MCF 10A (cell line): ENCODE data around the gene E2F1. TPM values are rescaled to one million over a fixed set of nuclear protein-coding genes. Genes with fewer than 3 reads are reported as not detected.

Source experiments
- BruUV-seq: library from RNA; stranded (reverse); fragments of 400-500 nt; replicated peaks from 2 replicates; lab custom pipeline; 2021; lab: Mats Ljungman, UMichigan
- CTCF ChIA-PET: fragments of 300-600 bp; sonication (Branson Sonifier 250); formaldehyde crosslinking; extraction: SDS; loops from one replicate; lab custom pipeline; 2021; ENCODE audit warnings: antibody characterized with exemption, inconsistent platforms; lab: Yijun Ruan, JAX
- POLR2A ChIA-PET: fragments of 300-600, 350-650 bp; sonication (Branson Sonifier 250); formaldehyde crosslinking; extraction: SDS; loops from one replicate; lab custom pipeline; 2020; ENCODE audit warnings: antibody characterized with exemption, inconsistent platforms; lab: Yijun Ruan, JAX
- DNase-seq: peaks from one replicate; pipeline ENCODE4 v3.0.0-alpha.2; 2018; ENCODE audit not compliant: unreplicated experiment
- H3K27ac Mint-ChIP-seq: one replicate; pipeline ENCODE4 v1.8.0; 2022; ENCODE audit warnings: mild to moderate bottlenecking, low read depth, mixed read lengths; ENCODE audit not compliant: unreplicated experiment
- H3K27me3 Mint-ChIP-seq: one replicate; pipeline ENCODE4 v1.8.0; 2022; ENCODE audit warnings: mixed read lengths; ENCODE audit not compliant: insufficient read depth, unreplicated experiment
- H3K36me3 Mint-ChIP-seq: one replicate; pipeline ENCODE4 v1.8.0; 2022; ENCODE audit warnings: mild to moderate bottlenecking, moderate library complexity, mixed read lengths; ENCODE audit not compliant: insufficient read depth, unreplicated experiment
- H3K4me1 Mint-ChIP-seq: one replicate; pipeline ENCODE4 v1.8.0; 2022; ENCODE audit warnings: mixed read lengths; ENCODE audit not compliant: insufficient read depth, unreplicated experiment
- H3K4me3 Mint-ChIP-seq: one replicate; pipeline ENCODE4 v1.8.0; 2022; ENCODE audit warnings: mild to moderate bottlenecking, moderate library complexity, mixed read lengths; ENCODE audit not compliant: unreplicated experiment
- H3K9me3 Mint-ChIP-seq: one replicate; pipeline ENCODE4 v1.8.0; 2022; ENCODE audit warnings: mixed read lengths; ENCODE audit not compliant: unreplicated experiment
- intact Hi-C: fragments of 100-400 bp; cut with micrococcal nuclease; formaldehyde crosslinking; loops from 2 replicates; pipeline ENCODE4 v1.14.1; 2022
- total RNA-seq: library from RNA; stranded (reverse); gene quantifications from 2 replicates; pipeline ENCODE4 v1.2.3, GENCODE V29; 2022
- TF ChIP-seq, protein P1 (sequence below): fragments of 200-600 bp; IDR thresholded peaks from one replicate; pipeline ENCODE4 v1.8.0; 2022; ENCODE audit warnings: antibody characterized with exemption, mild to moderate bottlenecking; ENCODE audit not compliant: unreplicated experiment

E2F1 gene
- total RNA-seq, 1 experiment from 2014 or later: 3.7 TPM

DNA sequence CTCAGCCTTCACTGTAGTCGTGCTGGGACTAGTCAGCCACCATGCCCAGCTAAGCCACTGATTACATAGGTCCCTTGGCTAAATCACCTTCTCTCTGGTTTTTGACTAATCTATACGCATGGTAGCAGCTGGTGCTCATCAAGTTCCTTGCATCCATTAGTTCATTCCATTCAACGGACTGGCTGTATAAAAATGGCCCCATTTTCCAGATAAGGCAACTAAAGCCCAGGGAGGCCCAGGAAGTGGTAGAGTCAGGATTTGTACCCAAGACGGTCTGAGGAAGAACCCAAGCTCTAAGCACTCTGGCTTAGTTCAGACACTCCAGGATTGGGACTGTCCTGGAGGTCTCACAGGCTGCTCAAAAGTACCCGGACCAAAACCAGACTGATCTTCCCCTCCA is 4.9 kb downstream of the E2F1 start:
- H3K4me1 Mint-ChIP-seq: peaks cover 7% of the 10 kb centered on the region
- peaks cover 4% of the 10 kb centered on the region for H3K36me3 Mint-ChIP-seq
- CTCF ChIA-PET: interaction anchor here (1.2 to 7.2 kb wide), 2 partner anchors 13 to 171 kb away, joined by 3 to 53 read pairs; partner anchors contain the start of gene ACTL10
- no peaks in the 10 kb centered on the region for H3K27me3 Mint-ChIP-seq
- DNase-seq: no peak
- no peaks in the 10 kb centered on the region for H3K9me3 Mint-ChIP-seq
- no TSS peak for BruUV-seq
- intact Hi-C loops: loop anchor here (10.0 kb wide), 1 partner anchor 134 kb away; the partner anchor contains the start of gene CHMP4B
- POLR2A ChIA-PET: interaction anchor here (0.7 to 2.2 kb wide), 3 partner anchors 77 to 431 kb away, joined by 3 to 5 read pairs (median 4); partner anchors contain the start of gene EIF2S2
- H3K4me3 Mint-ChIP-seq: no peak overlapping the region
- TF ChIP-seq, protein P1, sequence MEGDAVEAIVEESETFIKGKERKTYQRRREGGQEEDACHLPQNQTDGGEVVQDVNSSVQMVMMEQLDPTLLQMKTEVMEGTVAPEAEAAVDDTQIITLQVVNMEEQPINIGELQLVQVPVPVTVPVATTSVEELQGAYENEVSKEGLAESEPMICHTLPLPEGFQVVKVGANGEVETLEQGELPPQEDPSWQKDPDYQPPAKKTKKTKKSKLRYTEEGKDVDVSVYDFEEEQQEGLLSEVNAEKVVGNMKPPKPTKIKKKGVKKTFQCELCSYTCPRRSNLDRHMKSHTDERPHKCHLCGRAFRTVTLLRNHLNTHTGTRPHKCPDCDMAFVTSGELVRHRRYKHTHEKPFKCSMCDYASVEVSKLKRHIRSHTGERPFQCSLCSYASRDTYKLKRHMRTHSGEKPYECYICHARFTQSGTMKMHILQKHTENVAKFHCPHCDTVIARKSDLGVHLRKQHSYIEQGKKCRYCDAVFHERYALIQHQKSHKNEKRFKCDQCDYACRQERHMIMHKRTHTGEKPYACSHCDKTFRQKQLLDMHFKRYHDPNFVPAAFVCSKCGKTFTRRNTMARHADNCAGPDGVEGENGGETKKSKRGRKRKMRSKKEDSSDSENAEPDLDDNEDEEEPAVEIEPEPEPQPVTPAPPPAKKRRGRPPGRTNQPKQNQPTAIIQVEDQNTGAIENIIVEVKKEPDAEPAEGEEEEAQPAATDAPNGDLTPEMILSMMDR: no peak
- no peak overlapping the region for H3K27ac Mint-ChIP-seq

DNA sequence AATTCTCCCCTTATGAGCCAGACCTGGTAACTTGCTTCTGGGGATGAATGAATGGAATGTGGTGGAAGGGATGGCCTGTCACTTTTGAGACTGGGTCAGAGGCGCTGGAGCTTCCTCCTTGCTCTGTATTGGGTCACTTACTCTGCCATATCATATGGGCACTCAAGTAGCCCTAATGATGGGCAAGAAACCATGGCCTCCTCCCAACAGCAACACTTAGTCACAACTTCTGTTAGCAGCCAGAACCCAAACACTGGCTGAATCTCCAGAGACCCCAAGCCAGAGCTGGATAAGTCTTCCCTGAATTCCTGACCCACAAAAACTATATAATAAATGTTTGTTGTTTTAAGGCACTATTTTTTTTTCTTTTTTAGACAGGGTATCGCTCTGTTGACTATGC is 5.5 kb downstream of the E2F1 start:
- Mint-ChIP-seq H3K4me3 (no peak overlapping the region), H3K9me3 (no peaks in the 10 kb centered on the region), H3K27me3 (no peaks in the 10 kb centered on the region), H3K36me3 (peaks cover 4% of the 10 kb centered on the region), H3K4me1 (peaks cover 7% of the 10 kb centered on the region), H3K27ac (no peak overlapping the region)
- POLR2A ChIA-PET: interaction anchor here (0.8 kb wide), 1 partner anchor 14 kb away, joined by 4 read pairs; the partner anchor contains the start of gene ACTL10
- intact Hi-C loops: loop anchor here (10.0 kb wide), 1 partner anchor 134 kb away; the partner anchor contains the start of gene CHMP4B
- TF ChIP-seq, protein P1: no peak
- CTCF ChIA-PET: interaction anchor here (0.5 to 7.2 kb wide), 4 partner anchors 12 to 449 kb away, joined by 3 to 53 read pairs (median 4); partner anchors contain the start of gene ACTL10
- DNase-seq: no peak
- BruUV-seq: no TSS peak

DNA sequence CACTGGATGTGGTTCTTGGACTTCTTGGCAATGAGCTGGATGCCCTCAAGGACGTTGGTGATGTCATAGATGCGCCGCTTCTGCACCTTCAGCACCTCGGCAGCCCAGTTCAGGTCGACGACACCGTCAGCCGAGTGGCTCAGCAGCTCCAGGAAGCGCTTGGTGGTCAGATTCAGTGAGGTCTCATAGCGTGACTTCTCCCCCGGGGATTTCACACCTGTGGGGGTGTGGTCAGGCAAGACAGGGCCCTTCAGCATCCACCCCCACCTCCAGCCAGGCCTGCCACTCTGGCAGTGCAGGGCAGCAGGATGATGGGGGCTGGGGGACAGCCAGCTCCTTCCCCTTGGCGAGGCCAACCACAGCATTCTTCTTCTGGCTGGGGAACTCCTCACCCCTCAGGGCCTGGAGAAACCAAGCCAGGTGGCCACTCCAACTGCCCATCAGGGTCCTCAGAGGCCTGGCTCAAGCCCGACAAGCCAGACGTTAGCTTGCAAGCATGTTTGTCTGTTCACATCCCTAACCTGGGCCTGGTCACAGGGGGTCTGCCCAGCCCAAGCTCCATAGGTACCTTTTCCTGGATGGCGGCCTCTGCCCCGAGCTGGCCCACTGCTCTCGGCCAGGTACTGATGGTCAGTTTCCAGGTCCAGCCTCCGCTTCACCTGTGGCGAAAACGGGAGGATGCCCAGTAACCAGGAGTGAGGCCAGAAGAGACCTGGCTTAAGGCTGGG is 6.3 kb downstream of the E2F1 start:
- no peaks in the 10 kb centered on the region for H3K9me3 Mint-ChIP-seq
- POLR2A ChIA-PET: interaction anchor here (0.7 to 1.2 kb wide), 4 partner anchors 12 to 40 kb away, joined by 3 to 6 read pairs (median 4); partner anchors contain the start of genes ACTL10 and PXMP4
- no peak overlapping the region for H3K4me3 Mint-ChIP-seq
- no TSS peak for BruUV-seq
- H3K27ac Mint-ChIP-seq: no peak overlapping the region
- TF ChIP-seq, protein P1: no peak
- intact Hi-C loops: loop anchor here (10.0 kb wide), 1 partner anchor 135 kb away; the partner anchor contains the start of gene CHMP4B
- CTCF ChIA-PET: interaction anchor here (0.5 to 7.2 kb wide), 5 partner anchors 12 to 450 kb away, joined by 3 to 53 read pairs (median 4); partner anchors contain the start of gene ACTL10
- peaks cover 1% of the 10 kb centered on the region for H3K36me3 Mint-ChIP-seq
- no peaks in the 10 kb centered on the region for H3K27me3 Mint-ChIP-seq
- peaks cover 7% of the 10 kb centered on the region for H3K4me1 Mint-ChIP-seq
- DNase-seq: no peak
